A673 (cell line): ENCODE measurements around the gene NTRK3. TPM values are rescaled to one million over a fixed set of nuclear protein-coding genes. Genes with fewer than 3 reads are reported as not detected.

Experiments
- BruUV-seq: library from RNA; stranded (reverse); fragments of 400-500 nt; replicated peaks from 2 replicates; lab custom pipeline; 2021; lab: Mats Ljungman, UMichigan
- CTCF ChIA-PET: fragments of 300-600 bp; sonication (Branson Sonifier 250); formaldehyde crosslinking; loops from one replicate; lab custom pipeline; 2022; ENCODE audit warnings: antibody characterized with exemption; lab: Charles Lee
- POLR2A ChIA-PET: fragments of 300-600 bp; sonication (Branson Sonifier 250); formaldehyde crosslinking; loops from one replicate; lab custom pipeline; 2022; ENCODE audit warnings: antibody characterized with exemption; ENCODE audit not compliant: low non-redundant PET; lab: Charles Lee
- DNase-seq: peaks from one replicate; pipeline ENCODE4 v3.0.0-alpha.2; 2015; ENCODE audit warnings: low spot score
- H3K27ac ChIP-seq: fragments of 200-600 bp; sonication (generic); 2 replicates; pipeline ENCODE4 v1.5.1; 2016; ENCODE audit warnings: mixed run types, low read depth, mild to moderate bottlenecking, mixed read lengths, antibody characterized with exemption, low read length; ENCODE audit not compliant: poor library complexity, severe bottlenecking
- H3K27me3 ChIP-seq: fragments of 200-600 bp; sonication (generic); replicated peaks from 2 replicates; pipeline ENCODE4 v1.6.1; 2017; ENCODE audit warnings: mixed run types, low read depth, mild to moderate bottlenecking, mixed read lengths, antibody characterized with exemption, low read length; ENCODE audit not compliant: insufficient read depth, poor library complexity
- H3K36me3 ChIP-seq: fragments of 200-600 bp; sonication (generic); 2 replicates; pipeline ENCODE4 v1.6.1; 2016; ENCODE audit warnings: mixed run types, mild to moderate bottlenecking, mixed read lengths, antibody characterized with exemption, low read length; ENCODE audit not compliant: insufficient read depth, poor library complexity, severe bottlenecking
- H3K4me1 ChIP-seq: fragments of 200-600 bp; sonication (generic); 2 replicates; pipeline ENCODE4 v1.6.1; 2017; ENCODE audit warnings: mixed run types, mild to moderate bottlenecking, mixed read lengths, antibody characterized with exemption, low read length; ENCODE audit not compliant: insufficient read depth, poor library complexity, severe bottlenecking
- H3K4me3 ChIP-seq: fragments of 200-600 bp; sonication (generic); 2 replicates; pipeline ENCODE4 v1.5.1; 2016; ENCODE audit warnings: low read depth, mixed run types, mild to moderate bottlenecking, mixed read lengths, low read length; ENCODE audit not compliant: poor library complexity, severe bottlenecking
- H3K9me3 ChIP-seq: fragments of 200-600 bp; sonication (generic); 2 replicates; pipeline ENCODE4 v1.6.1; 2016; ENCODE audit warnings: mixed run types, low read depth, mild to moderate bottlenecking, mixed read lengths, antibody characterized with exemption, low read length; ENCODE audit not compliant: poor library complexity, severe bottlenecking
- EZH2 ChIP-seq: fragments of 200-600 bp; sonication (generic); IDR thresholded peaks from 2 replicates; pipeline ENCODE4 v1.6.1; 2017; ENCODE audit warnings: borderline replicate concordance, low read depth, mild to moderate bottlenecking, mixed read lengths, antibody characterized with exemption, low read length; ENCODE audit not compliant: poor library complexity, severe bottlenecking
- intact Hi-C: fragments of 100-400 bp; cut with micrococcal nuclease; formaldehyde crosslinking; loops from one replicate; pipeline ENCODE4 v1.10.0; 2022; ENCODE audit not compliant: unreplicated experiment
- total RNA-seq: library from RNA; stranded (reverse); gene quantifications from 2 replicates; pipeline ENCODE4 v1.2.3, GENCODE V29; 2021
- TF ChIP-seq, protein P1 (sequence below): fragments of 300-800, 200-600 bp; sonication (generic); conservative IDR thresholded peaks from 2 replicates; pipeline ENCODE4 v1.5.1; 2017; ENCODE audit warnings: low read depth, mild to moderate bottlenecking, antibody characterized with exemption, low read length, moderate library complexity, mixed read lengths

NTRK3 gene
- total RNA-seq, 1 experiment from 2014 or later = not detected

GRCh38 chr15:88013111-88013510, 243.4 kb downstream of the NTRK3 start:
- Histone ChIP-seq H3K9me3 (no peaks in the 10 kb centered on the region), H3K27ac (no peak overlapping the region), H3K4me3 (no peak overlapping the region), H3K4me1 (no peaks in the 10 kb centered on the region), H3K36me3 (no peaks in the 10 kb centered on the region), H3K27me3 (no peaks in the 10 kb centered on the region)
- BruUV-seq = no TSS peak
- DNase-seq = no peak
- POLR2A ChIA-PET = no interaction called here
- no peak for TF ChIP-seq EZH2
- TF ChIP-seq, protein P1, sequence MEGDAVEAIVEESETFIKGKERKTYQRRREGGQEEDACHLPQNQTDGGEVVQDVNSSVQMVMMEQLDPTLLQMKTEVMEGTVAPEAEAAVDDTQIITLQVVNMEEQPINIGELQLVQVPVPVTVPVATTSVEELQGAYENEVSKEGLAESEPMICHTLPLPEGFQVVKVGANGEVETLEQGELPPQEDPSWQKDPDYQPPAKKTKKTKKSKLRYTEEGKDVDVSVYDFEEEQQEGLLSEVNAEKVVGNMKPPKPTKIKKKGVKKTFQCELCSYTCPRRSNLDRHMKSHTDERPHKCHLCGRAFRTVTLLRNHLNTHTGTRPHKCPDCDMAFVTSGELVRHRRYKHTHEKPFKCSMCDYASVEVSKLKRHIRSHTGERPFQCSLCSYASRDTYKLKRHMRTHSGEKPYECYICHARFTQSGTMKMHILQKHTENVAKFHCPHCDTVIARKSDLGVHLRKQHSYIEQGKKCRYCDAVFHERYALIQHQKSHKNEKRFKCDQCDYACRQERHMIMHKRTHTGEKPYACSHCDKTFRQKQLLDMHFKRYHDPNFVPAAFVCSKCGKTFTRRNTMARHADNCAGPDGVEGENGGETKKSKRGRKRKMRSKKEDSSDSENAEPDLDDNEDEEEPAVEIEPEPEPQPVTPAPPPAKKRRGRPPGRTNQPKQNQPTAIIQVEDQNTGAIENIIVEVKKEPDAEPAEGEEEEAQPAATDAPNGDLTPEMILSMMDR = no peak
- intact Hi-C loops = no loop called here
- CTCF ChIA-PET = no interaction called here

DNA sequence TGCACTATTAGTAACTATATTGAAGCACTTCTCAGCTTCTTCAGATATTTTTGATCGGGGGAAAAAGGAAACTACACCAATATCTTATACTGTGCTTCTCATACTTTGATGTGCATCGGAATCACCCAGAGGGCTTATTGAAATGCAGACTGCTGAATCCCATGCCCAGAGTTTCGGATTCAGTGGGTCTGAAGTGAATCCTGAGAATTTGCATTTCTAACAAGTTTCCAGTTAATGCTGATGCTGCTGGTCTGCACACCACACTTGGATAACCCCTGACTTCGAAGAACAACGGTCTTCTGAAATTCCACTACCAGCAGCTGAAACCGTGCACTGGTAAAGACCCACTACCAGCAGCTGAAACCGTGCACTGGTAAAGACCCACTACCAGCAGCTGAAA, 243.9 kb downstream of the NTRK3 start:
- no peaks in the 10 kb centered on the region for H3K4me1 ChIP-seq
- H3K9me3 ChIP-seq = no peaks in the 10 kb centered on the region
- DNase-seq = no peak
- no peaks in the 10 kb centered on the region for H3K36me3 ChIP-seq
- no peaks in the 10 kb centered on the region for H3K27me3 ChIP-seq
- intact Hi-C loops = no loop called here
- no peak overlapping the region for H3K4me3 ChIP-seq
- H3K27ac ChIP-seq = no peak overlapping the region
- ChIA-PET CTCF (no interaction called here), POLR2A (no interaction called here)
- no peak for TF ChIP-seq EZH2
- TF ChIP-seq, protein P1 = no peak
- no TSS peak for BruUV-seq

DNA sequence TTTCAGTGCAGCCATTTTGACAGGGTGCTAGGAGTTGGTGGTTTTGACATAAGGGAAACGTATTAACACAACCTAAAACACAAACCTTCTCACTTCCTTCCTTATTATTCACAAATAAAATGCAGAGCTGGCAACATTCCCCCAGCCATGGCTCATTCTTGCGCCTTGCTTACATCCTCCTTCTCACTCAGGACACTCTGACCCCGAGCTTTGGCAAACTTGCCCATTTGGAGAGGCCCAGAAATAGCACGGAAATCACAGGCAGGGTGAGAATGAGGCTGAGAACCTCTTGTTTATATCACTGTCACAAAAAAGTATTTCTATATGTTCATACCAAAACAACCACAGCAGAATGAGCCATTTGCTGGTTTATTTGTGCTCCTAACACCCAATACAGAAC, 244.3 kb downstream of the NTRK3 start:
- Histone ChIP-seq H3K27me3 (no peaks in the 10 kb centered on the region), H3K4me1 (no peaks in the 10 kb centered on the region), H3K27ac (no peak overlapping the region), H3K4me3 (no peak overlapping the region), H3K9me3 (no peaks in the 10 kb centered on the region), H3K36me3 (no peaks in the 10 kb centered on the region)
- CTCF ChIA-PET = no interaction called here
- intact Hi-C loops = no loop called here
- no TSS peak for BruUV-seq
- POLR2A ChIA-PET = no interaction called here
- DNase-seq = no peak
- TF ChIP-seq, protein P1 = no peak
- TF ChIP-seq EZH2 = no peak
